Measurements from ENCODE around the gene PLCB3. TPM values are rescaled to one million over a fixed set of nuclear protein-coding genes. Genes with fewer than 3 reads are reported as not detected.
A peak's percentile ranks its signal among the peaks of the same experiment; 100 is the strongest.

The PLCB3 gene
- polyA plus RNA-seq, 1 experiment = 30.2 TPM

DNA sequence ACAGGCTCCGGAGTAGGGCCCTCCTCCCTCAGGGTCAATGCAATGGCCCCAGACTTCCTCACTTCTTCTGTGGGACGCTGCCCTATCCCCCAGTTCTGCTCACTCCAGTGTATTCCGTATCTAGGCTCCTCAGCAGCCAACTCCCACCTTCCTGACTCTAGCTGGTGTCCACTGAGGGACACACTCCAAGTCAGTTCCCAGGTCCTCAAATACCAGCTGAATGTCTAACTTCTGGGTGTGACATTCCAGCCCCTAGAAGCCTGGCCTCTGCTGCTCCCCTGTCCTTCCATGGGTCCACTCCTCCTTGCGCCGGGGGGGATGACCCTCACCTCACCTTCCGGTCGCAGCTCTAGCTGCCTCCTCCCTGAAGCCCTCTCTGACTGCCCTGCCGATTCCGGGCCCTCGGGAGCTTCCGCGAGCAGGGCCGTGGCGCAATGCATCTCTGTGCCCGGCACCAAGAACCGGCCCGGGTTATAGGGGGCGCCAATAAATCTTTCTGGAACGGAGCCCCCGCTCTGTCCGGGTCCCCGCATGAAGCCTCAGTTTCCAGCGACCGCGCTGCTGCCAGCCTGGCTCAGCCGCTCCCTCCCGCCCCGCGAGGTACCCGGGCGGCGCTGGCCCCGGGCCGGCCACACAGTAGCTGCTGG lies 17.7 kb downstream of the PLCB3 start:
- H3K36me3 ChIP-seq (ENCODE audit: control insufficient read depth, insufficient read depth, low read length) = peaks cover 22% of the 10 kb centered on the region
- H3K27me3 ChIP-seq (ENCODE audit: control insufficient read depth, insufficient read depth, low read length) = no peaks in the 10 kb centered on the region
- TF ChIP-seq, protein P1, sequence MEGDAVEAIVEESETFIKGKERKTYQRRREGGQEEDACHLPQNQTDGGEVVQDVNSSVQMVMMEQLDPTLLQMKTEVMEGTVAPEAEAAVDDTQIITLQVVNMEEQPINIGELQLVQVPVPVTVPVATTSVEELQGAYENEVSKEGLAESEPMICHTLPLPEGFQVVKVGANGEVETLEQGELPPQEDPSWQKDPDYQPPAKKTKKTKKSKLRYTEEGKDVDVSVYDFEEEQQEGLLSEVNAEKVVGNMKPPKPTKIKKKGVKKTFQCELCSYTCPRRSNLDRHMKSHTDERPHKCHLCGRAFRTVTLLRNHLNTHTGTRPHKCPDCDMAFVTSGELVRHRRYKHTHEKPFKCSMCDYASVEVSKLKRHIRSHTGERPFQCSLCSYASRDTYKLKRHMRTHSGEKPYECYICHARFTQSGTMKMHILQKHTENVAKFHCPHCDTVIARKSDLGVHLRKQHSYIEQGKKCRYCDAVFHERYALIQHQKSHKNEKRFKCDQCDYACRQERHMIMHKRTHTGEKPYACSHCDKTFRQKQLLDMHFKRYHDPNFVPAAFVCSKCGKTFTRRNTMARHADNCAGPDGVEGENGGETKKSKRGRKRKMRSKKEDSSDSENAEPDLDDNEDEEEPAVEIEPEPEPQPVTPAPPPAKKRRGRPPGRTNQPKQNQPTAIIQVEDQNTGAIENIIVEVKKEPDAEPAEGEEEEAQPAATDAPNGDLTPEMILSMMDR (IDR thresholded peaks at IDR 0.05; ENCODE audit: insufficient read depth, low read depth, low read length) = no peak
- POLR2A ChIA-PET = interaction anchor here (0.7 kb wide), 1 partner anchor 353 kb away, joined by 3 read pairs; no protein-coding TSS in a partner anchor
- H3K4me3 ChIP-seq (ENCODE audit: low read depth, low read length) = peak overlapping the region; percentile 66
- CTCF ChIA-PET = interaction anchor here (1.1 to 4.7 kb wide), 9 partner anchors 12 to 83 kb away, joined by 4 to 41 read pairs (median 7); partner anchors contain the start of genes CATSPERZ, ESRRA, PLCB3 and PPP1R14B
- DNase-seq (ENCODE audit: low read depth) = no peak

DNA sequence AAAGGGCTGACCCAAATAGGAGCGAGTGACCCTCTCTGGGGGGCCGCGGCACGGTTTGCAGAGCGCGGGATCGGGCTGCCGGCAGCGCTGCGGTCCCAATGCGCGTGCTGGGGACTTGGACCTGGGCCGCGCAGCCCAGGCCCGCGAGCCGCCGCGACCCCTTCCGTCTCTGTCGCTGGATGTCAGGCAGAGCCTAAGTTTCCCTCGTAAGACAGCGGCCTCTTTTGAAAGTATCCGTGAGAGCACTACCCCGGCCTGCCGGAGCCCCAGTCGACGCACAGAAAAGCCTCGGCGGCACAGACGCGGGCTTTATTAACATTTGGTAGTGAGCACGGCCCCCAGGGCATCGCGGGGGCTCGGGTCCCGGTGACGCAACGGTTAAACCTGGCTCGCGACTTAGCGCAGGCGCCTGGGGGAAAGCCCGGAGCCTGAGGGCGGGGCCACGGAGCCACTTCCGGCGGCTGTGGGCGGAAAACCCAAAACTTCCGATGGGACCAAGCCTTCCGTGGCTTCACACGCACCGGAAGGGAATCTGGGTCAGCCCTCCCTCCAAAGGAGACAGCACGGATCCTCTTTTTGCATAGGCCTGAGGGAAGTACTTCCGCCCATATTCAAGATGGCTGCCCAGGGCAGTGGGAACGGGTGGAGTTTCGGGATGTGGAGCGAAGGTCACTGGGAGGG lies 18.4 kb downstream of the PLCB3 start:
- DNase-seq (ENCODE audit: low read depth) = peak; percentile 99
- H3K36me3 ChIP-seq (ENCODE audit: control insufficient read depth, insufficient read depth, low read length) = peaks cover 17% of the 10 kb centered on the region
- peak overlapping the region; percentile 66 for H3K4me3 ChIP-seq (ENCODE audit: low read depth, low read length)
- CTCF ChIA-PET = interaction anchor here (0.7 to 4.7 kb wide), 15 partner anchors 9 to 84 kb away, joined by 3 to 41 read pairs (median 6); partner anchors contain the start of genes CATSPERZ, ESRRA, PLCB3 and PPP1R14B
- POLR2A ChIA-PET = no interaction called here
- no peaks in the 10 kb centered on the region for H3K27me3 ChIP-seq (ENCODE audit: control insufficient read depth, insufficient read depth, low read length)
- TF ChIP-seq, protein P1 (IDR thresholded peaks at IDR 0.05; ENCODE audit: insufficient read depth, low read depth, low read length) = no peak

DNA sequence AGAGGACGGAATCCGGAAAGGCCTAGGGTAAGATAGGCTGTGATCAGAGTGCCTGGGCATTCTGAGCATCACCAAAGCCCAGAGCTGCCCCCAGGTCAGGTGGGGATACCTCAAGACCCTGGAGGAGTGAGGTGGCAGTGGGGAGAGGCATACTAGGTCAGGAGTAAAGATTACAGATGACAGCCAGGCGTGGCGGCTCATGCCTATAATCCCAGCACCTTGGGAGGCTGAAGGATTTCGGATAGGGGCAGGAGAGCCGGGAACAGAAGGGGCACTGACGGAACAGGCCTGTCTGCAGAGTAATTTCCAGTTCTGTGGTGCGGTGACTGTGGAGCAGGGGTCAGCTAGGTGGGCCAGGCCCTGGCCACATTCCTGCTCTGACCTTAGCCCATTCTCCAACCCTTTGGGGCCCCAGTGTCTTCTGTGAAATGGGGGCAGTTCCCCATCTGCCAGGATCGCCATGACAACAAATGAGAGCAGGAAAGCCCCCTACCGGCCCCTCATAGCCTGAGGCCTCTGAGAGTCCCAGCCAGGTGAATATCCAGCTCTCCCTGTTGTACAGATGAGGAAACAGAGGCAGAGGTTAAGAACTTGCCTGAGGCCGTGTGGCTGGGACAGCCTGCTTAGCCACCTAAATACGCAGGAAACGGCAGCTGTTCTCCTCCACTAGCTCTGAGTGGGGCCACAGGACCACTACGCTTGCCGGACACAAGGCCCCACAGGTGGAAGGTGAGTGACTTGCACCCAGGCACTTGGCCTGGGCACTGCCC lies 23.9 kb downstream of the PLCB3 start:
- H3K4me3 ChIP-seq (ENCODE audit: low read depth, low read length) = no peak overlapping the region
- H3K27me3 ChIP-seq (ENCODE audit: control insufficient read depth, insufficient read depth, low read length) = no peaks in the 10 kb centered on the region
- TF ChIP-seq, protein P1 (IDR thresholded peaks at IDR 0.05; ENCODE audit: insufficient read depth, low read depth, low read length) = no peak
- CTCF ChIA-PET = interaction anchor here (0.5 to 1.3 kb wide), 3 partner anchors 23 to 130 kb away, joined by 3 read pairs; no protein-coding TSS in a partner anchor
- no peak for DNase-seq (ENCODE audit: low read depth)
- peaks cover 11% of the 10 kb centered on the region for H3K36me3 ChIP-seq (ENCODE audit: control insufficient read depth, insufficient read depth, low read length)
- POLR2A ChIA-PET = no interaction called here

DNA sequence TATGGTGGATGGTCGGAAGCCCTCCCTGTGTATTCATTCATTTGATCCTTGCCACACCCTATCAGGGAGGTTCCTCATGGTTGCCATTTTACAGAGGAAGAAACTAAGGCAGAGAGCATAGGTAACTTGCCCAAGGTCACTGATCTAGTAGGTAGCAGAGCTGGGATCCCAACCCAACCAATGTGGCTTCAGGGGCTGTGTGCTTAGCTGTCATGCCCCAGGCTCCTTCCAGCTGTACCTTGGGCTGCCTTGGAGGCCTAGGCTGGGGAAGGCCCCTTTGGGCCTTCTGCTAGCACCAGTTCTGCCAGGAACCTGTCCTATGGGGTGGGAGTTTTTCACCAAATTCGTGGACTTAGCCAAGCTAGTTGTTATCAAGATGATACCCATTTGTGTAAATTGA lies 24.5 kb downstream of the PLCB3 start:
- peaks cover 11% of the 10 kb centered on the region for H3K36me3 ChIP-seq (ENCODE audit: control insufficient read depth, insufficient read depth, low read length)
- TF ChIP-seq, protein P1 (IDR thresholded peaks at IDR 0.05; ENCODE audit: insufficient read depth, low read depth, low read length) = no peak
- ChIA-PET POLR2A (no interaction called here), CTCF (interaction anchor here (0.5 to 3.7 kb wide), 4 partner anchors 25 to 130 kb away, joined by 3 to 14 read pairs (median 4); no protein-coding TSS in a partner anchor)
- H3K4me3 ChIP-seq (ENCODE audit: low read depth, low read length) = no peak overlapping the region
- no peaks in the 10 kb centered on the region for H3K27me3 ChIP-seq (ENCODE audit: control insufficient read depth, insufficient read depth, low read length)
- DNase-seq (ENCODE audit: low read depth) = no peak
